Measurements from ENCODE around the gene RPS16.

DNA sequence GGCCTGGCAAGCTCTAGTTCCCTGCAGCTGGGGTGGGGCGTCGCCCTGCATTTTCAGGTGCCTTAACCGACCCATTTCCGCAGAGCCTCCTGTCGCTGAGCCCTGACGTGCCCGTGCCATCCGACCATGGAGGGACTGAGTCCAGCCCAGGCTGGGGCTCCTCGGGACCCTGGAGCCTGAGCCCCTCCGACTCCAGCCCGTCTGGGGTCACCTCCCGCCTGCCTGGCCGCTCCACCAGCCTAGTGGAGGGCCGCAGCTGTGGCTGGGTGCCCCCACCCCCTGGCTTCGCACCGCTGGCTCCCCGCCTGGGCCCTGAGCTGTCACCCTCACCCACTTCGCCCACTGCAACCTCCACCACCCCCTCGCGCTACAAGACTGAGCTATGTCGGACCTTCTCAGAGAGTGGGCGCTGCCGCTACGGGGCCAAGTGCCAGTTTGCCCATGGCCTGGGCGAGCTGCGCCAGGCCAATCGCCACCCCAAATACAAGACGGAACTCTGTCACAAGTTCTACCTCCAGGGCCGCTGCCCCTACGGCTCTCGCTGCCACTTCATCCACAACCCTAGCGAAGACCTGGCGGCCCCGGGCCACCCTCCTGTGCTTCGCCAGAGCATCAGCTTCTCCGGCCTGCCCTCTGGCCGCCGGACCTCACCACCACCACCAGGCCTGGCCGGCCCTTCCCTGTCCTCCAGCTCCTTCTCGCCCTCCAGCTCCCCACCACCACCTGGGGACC, 27.9 kb downstream of the RPS16 start:
- no peak for TF ChIP-seq CTCF (IDR thresholded peaks at IDR 0.05)
- TF ChIP-seq POLR2AphosphoS5 (IDR thresholded peaks at IDR 0.05; ENCODE audit: insufficient read depth in 1 of 2, low read depth in 1 of 2) = peak in 1 of 2 donors; percentile 91
- TF ChIP-seq POLR2A (IDR thresholded peaks at IDR 0.05) = peak in 1 of 2 donors; percentile 38

Data from vagina (tissue), 2 donors.